ENCODE results near the gene SPATA4.

The SPATA4 gene
- long read RNA-seq, result 0 reads

DNA sequence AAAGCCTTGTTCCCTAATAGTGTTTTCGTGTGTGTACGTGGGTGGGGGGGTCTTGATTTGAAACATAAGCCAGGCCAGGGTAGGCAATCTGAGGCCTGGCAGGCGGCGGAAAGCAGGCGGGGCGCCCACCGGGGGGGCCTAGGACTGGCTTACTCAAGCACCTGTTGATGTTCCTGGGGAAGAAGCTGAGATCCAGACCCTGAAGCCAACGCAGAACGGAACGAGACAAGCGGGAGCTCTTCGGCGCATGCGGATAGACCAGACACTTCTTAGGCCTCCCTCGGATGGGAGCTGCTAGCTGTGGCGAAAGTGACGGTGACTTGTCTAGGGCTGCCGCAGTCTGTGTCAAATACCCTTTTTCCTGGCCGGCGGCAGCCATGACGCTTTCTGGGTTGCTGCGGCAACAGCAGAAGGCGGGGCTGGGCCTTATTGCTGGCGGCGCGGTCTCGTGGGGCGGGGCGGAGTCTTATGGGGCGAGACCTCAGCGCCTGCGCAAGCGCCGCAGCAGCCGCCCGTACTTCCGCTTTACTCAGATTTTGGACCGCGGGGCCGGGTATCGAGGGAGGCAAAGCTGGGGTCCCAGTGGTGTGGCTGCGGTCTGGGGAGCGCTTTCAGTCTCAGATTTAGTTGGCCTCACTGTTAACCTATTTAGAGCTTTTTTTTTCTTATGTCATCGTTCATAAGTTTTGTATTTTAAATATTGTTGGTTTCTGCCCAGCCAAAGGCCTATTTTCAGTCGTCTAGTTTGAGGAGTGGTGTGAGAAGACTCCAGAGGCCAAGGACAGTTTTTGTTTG, at the start of gene SPATA4:
TSS of gene SPATA4 (minus strand) at position 402 of the 795 bp plus-strand sequence. CDS start at position 379, 23 bp downstream.
- TF ChIP-seq POLR2AphosphoS5 (IDR thresholded peaks at IDR 0.05; ENCODE audit: low read depth) (peak; percentile 61; the same call in 1 of the 2 replicates), GABPA (IDR thresholded peaks at IDR 0.05; ENCODE audit: low read depth) (no peak), SPI1 (IDR thresholded peaks at IDR 0.05; ENCODE audit: borderline replicate concordance, low read depth) (peak; percentile 42; the same call in 1 of the 2 replicates)
- TF ChIP-seq, protein P1, sequence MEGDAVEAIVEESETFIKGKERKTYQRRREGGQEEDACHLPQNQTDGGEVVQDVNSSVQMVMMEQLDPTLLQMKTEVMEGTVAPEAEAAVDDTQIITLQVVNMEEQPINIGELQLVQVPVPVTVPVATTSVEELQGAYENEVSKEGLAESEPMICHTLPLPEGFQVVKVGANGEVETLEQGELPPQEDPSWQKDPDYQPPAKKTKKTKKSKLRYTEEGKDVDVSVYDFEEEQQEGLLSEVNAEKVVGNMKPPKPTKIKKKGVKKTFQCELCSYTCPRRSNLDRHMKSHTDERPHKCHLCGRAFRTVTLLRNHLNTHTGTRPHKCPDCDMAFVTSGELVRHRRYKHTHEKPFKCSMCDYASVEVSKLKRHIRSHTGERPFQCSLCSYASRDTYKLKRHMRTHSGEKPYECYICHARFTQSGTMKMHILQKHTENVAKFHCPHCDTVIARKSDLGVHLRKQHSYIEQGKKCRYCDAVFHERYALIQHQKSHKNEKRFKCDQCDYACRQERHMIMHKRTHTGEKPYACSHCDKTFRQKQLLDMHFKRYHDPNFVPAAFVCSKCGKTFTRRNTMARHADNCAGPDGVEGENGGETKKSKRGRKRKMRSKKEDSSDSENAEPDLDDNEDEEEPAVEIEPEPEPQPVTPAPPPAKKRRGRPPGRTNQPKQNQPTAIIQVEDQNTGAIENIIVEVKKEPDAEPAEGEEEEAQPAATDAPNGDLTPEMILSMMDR (IDR thresholded peaks at IDR 0.05; ENCODE audit: insufficient read depth, low read length), result no peak
- TF ChIP-seq, protein P2, sequence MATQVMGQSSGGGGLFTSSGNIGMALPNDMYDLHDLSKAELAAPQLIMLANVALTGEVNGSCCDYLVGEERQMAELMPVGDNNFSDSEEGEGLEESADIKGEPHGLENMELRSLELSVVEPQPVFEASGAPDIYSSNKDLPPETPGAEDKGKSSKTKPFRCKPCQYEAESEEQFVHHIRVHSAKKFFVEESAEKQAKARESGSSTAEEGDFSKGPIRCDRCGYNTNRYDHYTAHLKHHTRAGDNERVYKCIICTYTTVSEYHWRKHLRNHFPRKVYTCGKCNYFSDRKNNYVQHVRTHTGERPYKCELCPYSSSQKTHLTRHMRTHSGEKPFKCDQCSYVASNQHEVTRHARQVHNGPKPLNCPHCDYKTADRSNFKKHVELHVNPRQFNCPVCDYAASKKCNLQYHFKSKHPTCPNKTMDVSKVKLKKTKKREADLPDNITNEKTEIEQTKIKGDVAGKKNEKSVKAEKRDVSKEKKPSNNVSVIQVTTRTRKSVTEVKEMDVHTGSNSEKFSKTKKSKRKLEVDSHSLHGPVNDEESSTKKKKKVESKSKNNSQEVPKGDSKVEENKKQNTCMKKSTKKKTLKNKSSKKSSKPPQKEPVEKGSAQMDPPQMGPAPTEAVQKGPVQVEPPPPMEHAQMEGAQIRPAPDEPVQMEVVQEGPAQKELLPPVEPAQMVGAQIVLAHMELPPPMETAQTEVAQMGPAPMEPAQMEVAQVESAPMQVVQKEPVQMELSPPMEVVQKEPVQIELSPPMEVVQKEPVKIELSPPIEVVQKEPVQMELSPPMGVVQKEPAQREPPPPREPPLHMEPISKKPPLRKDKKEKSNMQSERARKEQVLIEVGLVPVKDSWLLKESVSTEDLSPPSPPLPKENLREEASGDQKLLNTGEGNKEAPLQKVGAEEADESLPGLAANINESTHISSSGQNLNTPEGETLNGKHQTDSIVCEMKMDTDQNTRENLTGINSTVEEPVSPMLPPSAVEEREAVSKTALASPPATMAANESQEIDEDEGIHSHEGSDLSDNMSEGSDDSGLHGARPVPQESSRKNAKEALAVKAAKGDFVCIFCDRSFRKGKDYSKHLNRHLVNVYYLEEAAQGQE (IDR thresholded peaks at IDR 0.05; ENCODE audit: insufficient replicate concordance, low read depth), result peak; percentile 28
- DNase-seq (ENCODE audit: low read depth in 1 of 2, low spot score in 1 of 2), result peak; percentile 70 to 94
- peak within 1 kb of the TSS; percentile 61 for H3K4me3 ChIP-seq (replicated peaks; ENCODE audit: insufficient read depth, low read length)
- peak within 1 kb of the TSS; percentile 40 for H3K27ac ChIP-seq (replicated peaks)
- H3K27me3 ChIP-seq (ENCODE audit: insufficient read depth, poor library complexity, severe bottlenecking), result no peaks in the 10 kb centered on the region

DNA sequence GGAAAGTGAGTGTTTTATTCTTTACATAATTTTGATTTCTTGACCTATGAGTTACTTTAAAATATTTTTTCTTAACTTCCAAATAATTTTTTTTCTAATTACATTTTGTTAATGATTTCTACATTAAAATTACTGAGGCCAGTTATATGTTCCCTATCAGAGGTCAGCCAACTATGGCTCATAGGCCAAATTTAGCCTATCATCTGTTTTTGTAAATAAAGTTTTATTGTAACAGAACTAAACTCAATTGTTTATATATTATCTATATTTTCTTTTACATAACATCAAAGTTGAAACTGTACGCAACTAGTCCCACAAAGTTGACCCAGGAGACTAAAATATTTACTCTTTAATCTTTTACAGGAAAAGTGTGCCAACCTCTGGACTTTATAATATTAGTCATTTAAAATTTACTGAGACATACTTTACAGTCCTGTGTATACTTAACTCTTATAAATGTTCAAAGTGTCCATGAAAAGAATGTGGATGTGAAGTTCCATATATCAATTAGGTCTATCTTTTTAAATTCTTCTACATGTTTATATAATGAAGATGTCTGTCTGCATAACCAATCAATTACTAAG, 47.5 kb upstream of the SPATA4 start:
- DNase-seq (ENCODE audit: low read depth in 1 of 2, low spot score in 1 of 2), result no peak
- Histone ChIP-seq H3K27me3 (ENCODE audit: insufficient read depth, poor library complexity, severe bottlenecking) (no peaks in the 10 kb centered on the region), H3K27ac (replicated peaks) (no peak overlapping the region), H3K4me3 (replicated peaks; ENCODE audit: insufficient read depth, low read length) (no peak overlapping the region)
- TF ChIP-seq GABPA (IDR thresholded peaks at IDR 0.05; ENCODE audit: low read depth), result no peak
- TF ChIP-seq POLR2AphosphoS5 (IDR thresholded peaks at IDR 0.05; ENCODE audit: low read depth), result no peak
- no peak for TF ChIP-seq SPI1 (IDR thresholded peaks at IDR 0.05; ENCODE audit: borderline replicate concordance, low read depth)
- TF ChIP-seq, protein P2 (IDR thresholded peaks at IDR 0.05; ENCODE audit: insufficient replicate concordance, low read depth), result no peak
- TF ChIP-seq, protein P1 (IDR thresholded peaks at IDR 0.05; ENCODE audit: insufficient read depth, low read length), result no peak

DNA sequence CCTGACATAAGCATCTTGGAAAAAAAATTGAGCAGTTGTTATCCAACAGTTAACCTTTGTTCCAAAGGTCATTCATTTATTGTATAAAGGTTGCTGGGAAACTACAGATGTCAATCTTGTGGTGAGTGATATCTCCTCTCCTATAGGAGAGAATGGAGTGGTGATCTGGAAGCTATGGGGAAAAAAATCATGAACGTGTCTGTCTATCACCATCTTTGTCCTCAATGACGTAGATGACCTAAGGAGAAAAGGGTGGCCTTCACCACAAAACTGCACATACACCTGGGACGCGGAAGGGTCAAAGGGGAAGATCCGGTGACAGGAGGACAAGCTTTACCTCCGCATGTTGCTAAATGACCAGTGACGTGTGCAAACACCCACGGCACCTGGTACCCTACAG, 46.3 kb upstream of the SPATA4 start:
- H3K27ac ChIP-seq (replicated peaks), result no peak overlapping the region
- DNase-seq (ENCODE audit: low read depth in 1 of 2, low spot score in 1 of 2), result no peak
- TF ChIP-seq POLR2AphosphoS5 (IDR thresholded peaks at IDR 0.05; ENCODE audit: low read depth) (no peak), SPI1 (IDR thresholded peaks at IDR 0.05; ENCODE audit: borderline replicate concordance, low read depth) (no peak), GABPA (IDR thresholded peaks at IDR 0.05; ENCODE audit: low read depth) (no peak)
- TF ChIP-seq, protein P1 (IDR thresholded peaks at IDR 0.05; ENCODE audit: insufficient read depth, low read length), result no peak
- TF ChIP-seq, protein P2 (IDR thresholded peaks at IDR 0.05; ENCODE audit: insufficient replicate concordance, low read depth), result no peak

More for the DNA sequence above, 46.3 kb upstream of the SPATA4 start:
- H3K4me3 ChIP-seq (replicated peaks; ENCODE audit: insufficient read depth, low read length), result no peak overlapping the region
- H3K27me3 ChIP-seq (ENCODE audit: insufficient read depth, poor library complexity, severe bottlenecking), result no peaks in the 10 kb centered on the region

Measured in HL-60 (cell line).